ENCODE measurements around the gene RASGRP3.

Gene RASGRP3

GRCh38 chr2:33492399-33493134 is 16.1 kb downstream of the RASGRP3 start:
- no peak for DNase-seq (ENCODE audit: low spot score)

- DNase-seq (ENCODE audit: low spot score) = no peak
Observed at GRCh38 chr2:33494155-33494779, 17.8 kb downstream of the RASGRP3 start.

GRCh38 chr2:33494877-33495641 is 18.6 kb downstream of the RASGRP3 start:
- DNase-seq (ENCODE audit: low spot score) = no peak

GRCh38 chr2:33495683-33496082 is 19.2 kb downstream of the RASGRP3 start:
- DNase-seq (ENCODE audit: low spot score) = no peak

GRCh38 chr2:33496150-33496549 is 19.7 kb downstream of the RASGRP3 start:
- no peak for DNase-seq (ENCODE audit: low spot score)

GRCh38 chr2:33496726-33497125 is 20.3 kb downstream of the RASGRP3 start:
- no peak for DNase-seq (ENCODE audit: low spot score)

- DNase-seq (ENCODE audit: low spot score) = no peak
Observed at GRCh38 chr2:33497221-33497650, 20.8 kb downstream of the RASGRP3 start.

- DNase-seq (ENCODE audit: low spot score) = no peak
Observed at GRCh38 chr2:33498291-33498956, 22.0 kb downstream of the RASGRP3 start.

- DNase-seq (ENCODE audit: low spot score) = no peak
Observed at GRCh38 chr2:33500177-33500576, 23.7 kb downstream of the RASGRP3 start.

- no peak for DNase-seq (ENCODE audit: low spot score)
Observed at GRCh38 chr2:33502025-33502424, 25.6 kb downstream of the RASGRP3 start.

GRCh38 chr2:33503002-33503401 is 26.6 kb downstream of the RASGRP3 start:
- DNase-seq (ENCODE audit: low spot score) = no peak

- no peak for DNase-seq (ENCODE audit: low spot score)
Observed at GRCh38 chr2:33505966-33506365, 29.5 kb downstream of the RASGRP3 start.

- no peak for DNase-seq (ENCODE audit: low spot score)
Observed at GRCh38 chr2:33509908-33510585, 33.6 kb downstream of the RASGRP3 start.

- DNase-seq (ENCODE audit: low spot score) = no peak
Observed at GRCh38 chr2:33510586-33510968, 34.1 kb downstream of the RASGRP3 start.

GRCh38 chr2:33511141-33511540 is 34.7 kb downstream of the RASGRP3 start:
- no peak for DNase-seq (ENCODE audit: low spot score)

- DNase-seq (ENCODE audit: low spot score) = no peak
Observed at GRCh38 chr2:33512112-33512511, 35.7 kb downstream of the RASGRP3 start.

GRCh38 chr2:33513480-33513879 is 37.0 kb downstream of the RASGRP3 start:
- DNase-seq (ENCODE audit: low spot score) = no peak

- no peak for DNase-seq (ENCODE audit: low spot score)
Observed at GRCh38 chr2:33516456-33516995, 40.1 kb downstream of the RASGRP3 start.

- no peak for DNase-seq (ENCODE audit: low spot score)
Observed at GRCh38 chr2:33518200-33518599, 41.8 kb downstream of the RASGRP3 start.

- no peak for DNase-seq (ENCODE audit: low spot score)
Observed at GRCh38 chr2:33518929-33519328, 42.5 kb downstream of the RASGRP3 start.

GRCh38 chr2:33521791-33522281 is 45.4 kb downstream of the RASGRP3 start:
- no peak for DNase-seq (ENCODE audit: low spot score)
